K562 (cell line): ENCODE measurements around the gene CLCN1. TPM values are rescaled to one million over a fixed set of nuclear protein-coding genes. Genes with fewer than 3 reads are reported as not detected.

Source experiments
- ATAC-seq: fragments of 200-7000 bp; cut with Tn5 transposase; 3 replicates; pipeline ENCODE4 v1.9.1; 2020; ENCODE audit warnings: moderate library complexity
- BruUV-seq: library from RNA; stranded (reverse); fragments of 400-500 nt; replicated peaks from 2 replicates; lab custom pipeline; 2021; lab: Mats Ljungman, UMichigan
- CTCF ChIA-PET: fragments of 300-600 bp; formaldehyde crosslinking; extraction: SDS; loops from one replicate; lab custom pipeline; 2021; ENCODE audit warnings: low intra/inter-chr PET ratio; lab: Yijun Ruan, JAX
- POLR2A ChIA-PET: fragments of 300-600, 350-650 bp; sonication (Branson Sonifier 250); formaldehyde crosslinking; extraction: SDS; loops from one replicate; lab custom pipeline; 2021; ENCODE audit warnings: antibody characterized with exemption, inconsistent platforms; lab: Yijun Ruan, JAX
- DNase-seq, 4 experiments: peaks; one replicate each; pipeline versions ENCODE4 v3.0.0 to v3.0.0-alpha.2; 2011 to 2018; ENCODE audit warnings: low spot score in 3 of 4, mixed read lengths in 3 of 4; ENCODE audit errors: extremely low read depth in 1 of 4
- FAIRE-seq: peaks from 2 replicates; lab custom pipeline; 2011; peaks lifted over from hg19 to GRCh38; lab: Jason Lieb, UNC
- H2AFZ ChIP-seq: 2 replicates; pipeline ENCODE4 v1.6.0; 2011; ENCODE audit warnings: low read depth, low read length, control low read depth, inconsistent platforms
- H3K27ac ChIP-seq: fragments of 200-600 bp; 3 replicates; pipeline ENCODE4 v1.8.0; 2011; ENCODE audit warnings: low read depth, mild to moderate bottlenecking, control low read depth, inconsistent platforms, low read length, moderate library complexity, mixed read lengths; ENCODE audit errors: extremely low read depth
- H3K27me3 ChIP-seq, 2 experiments: fragments of 300-600 bp in 1 of 2; 2 replicates in 1 of 2; 3 replicates in 1 of 2; pipeline versions ENCODE4 v1.6.0 to v1.8.0; 2011; ENCODE audit warnings: inconsistent platforms in 2 of 2, low read length in 2 of 2, mild to moderate bottlenecking in 1 of 2, mixed read lengths in 1 of 2, moderate library complexity in 1 of 2; ENCODE audit not compliant: control insufficient read depth in 2 of 2, insufficient read depth in 2 of 2
- H3K36me3 ChIP-seq: fragments of 300-600 bp; 3 replicates; pipeline ENCODE4 v1.8.0; 2011; ENCODE audit warnings: mild to moderate bottlenecking, low read length, inconsistent platforms; ENCODE audit not compliant: control insufficient read depth, insufficient read depth
- H3K4me1 ChIP-seq, 2 experiments: fragments of 200-600 bp in 1 of 2; replicated peaks in 1 of 2; 2 replicates in 1 of 2; 3 replicates in 1 of 2; pipeline versions ENCODE4 v1.5.1 to v1.8.0; 2011; ENCODE audit warnings: inconsistent platforms in 2 of 2, low read length in 2 of 2, mild to moderate bottlenecking in 1 of 2, mixed read lengths in 1 of 2, moderate library complexity in 1 of 2; ENCODE audit not compliant: control insufficient read depth in 2 of 2, insufficient read depth in 2 of 2
- H3K4me2 ChIP-seq: 2 replicates; pipeline ENCODE4 v1.6.1; 2011; ENCODE audit warnings: low read length, control low read depth, inconsistent platforms, mixed read lengths; ENCODE audit not compliant: insufficient read depth
- H3K4me3 ChIP-seq: fragments of 200-600 bp; sonication (generic), shearing (Covaris generic); 2 replicates; pipeline ENCODE4 v1.5.1; 2016; ENCODE audit warnings: control low read depth, inconsistent platforms
- H3K79me2 ChIP-seq: fragments of 200-600 bp; 3 replicates; pipeline ENCODE4 v1.8.0; 2011; ENCODE audit warnings: low read length, inconsistent platforms; ENCODE audit not compliant: control insufficient read depth, insufficient read depth
- H3K9ac ChIP-seq, 2 experiments: 2 replicates each; pipeline versions ENCODE4 v1.6.0 to v1.6.1; 2011; ENCODE audit warnings: low read depth in 2 of 2, low read length in 2 of 2, control low read depth in 1 of 2, inconsistent platforms in 1 of 2, mild to moderate bottlenecking in 1 of 2, mixed read lengths in 1 of 2; ENCODE audit not compliant: insufficient read depth in 1 of 2
- H3K9me1 ChIP-seq: one replicate; pipeline ENCODE4 v1.6.0; 2011; ENCODE audit warnings: inconsistent platforms, mild to moderate bottlenecking, low read length, moderate library complexity; ENCODE audit not compliant: control insufficient read depth, insufficient read depth
- H3K9me3 ChIP-seq: replicated peaks from 2 replicates; pipeline ENCODE4 v1.5.1; 2011; ENCODE audit warnings: low read depth, low read length, inconsistent platforms; ENCODE audit not compliant: control insufficient read depth, insufficient read depth
- H4K20me1 ChIP-seq: replicated peaks from 2 replicates; pipeline ENCODE4 v1.6.1; 2011; ENCODE audit warnings: low read length, inconsistent platforms, mixed read lengths; ENCODE audit not compliant: control insufficient read depth, insufficient read depth
- ELF4 ChIP-seq: fragments of 450-650 bp; formaldehyde crosslinking; IDR thresholded peaks from 2 replicates; pipeline ENCODE4 v1.4.0; 2022; ENCODE audit warnings: missing genetic modification characterization
- HNRNPK ChIP-seq: fragments of 200-400 bp; formaldehyde crosslinking; IDR thresholded peaks from one replicate; pipeline ENCODE4 v1.6.1; 2018; ENCODE audit warnings: mild to moderate bottlenecking, low read depth, low read length; ENCODE audit not compliant: poor library complexity, severe bottlenecking
- PRMT5 ChIP-seq: sonication (generic); formaldehyde crosslinking; IDR thresholded peaks from 2 replicates; pipeline ENCODE4 v1.5.0; 2020; ENCODE audit warnings: missing genetic modification reagents
- RUNX1 ChIP-seq: sonication (generic); IDR thresholded peaks from 2 replicates; pipeline ENCODE4 v1.6.1; 2016; ENCODE audit warnings: antibody characterized with exemption, low read depth
- SREBF2 ChIP-seq: sonication (generic); formaldehyde crosslinking; IDR thresholded peaks from 2 replicates; pipeline ENCODE4 v1.4.0; 2020; ENCODE audit warnings: mild to moderate bottlenecking, missing genetic modification reagents
- WGBS: fragments of 100-300 bp; shearing (Covaris generic); methylation state at CpG from one replicate; pipeline ENCODE4 v1.1.6; 2016; ENCODE audit warnings: low coverage, mixed read lengths; ENCODE audit not compliant: insufficient coverage; ENCODE audit errors: missing lambda C conversion rate; 5-methylcytosine and 5-hydroxymethylcytosine counted together
- in situ Hi-C: fragments of 300-500 bp; cut with MboI; formaldehyde crosslinking; loops from 4 replicates; pipeline ENCODE4 v1.15.0; 2018; ENCODE audit warnings: inconsistent platforms, mixed read lengths
- intact Hi-C: fragments of 100-400 bp; cut with micrococcal nuclease; formaldehyde crosslinking; loops from 2 replicates; pipeline ENCODE4 v1.14.2; 2022
- polyA plus RNA-seq, 8 experiments: library from polyadenylated mRNA; depleted of rRNA in 4 of 8; stranded (reverse) in 5 of 8; unstranded in 3 of 8; fragments of >200 nt; fragmentation: Nextera tagmentation in 2 of 8; fragmentation: Illumina TruSeq in 1 of 8; extraction: Ambion mirVana in 2 of 8; extraction: Trizol in 1 of 8; gene quantifications; 2 replicates each; pipeline versions ENCODE4 v1.2.1 to v1.2.3, GENCODE V29; 2011 to 2014; ENCODE audit warnings: inconsistent platforms in 1 of 8, missing spikeins in 1 of 8
- total RNA-seq, 7 experiments: library from RNA; depleted of rRNA in 6 of 7; stranded (reverse); fragments of >200 nt in 6 of 7; fragmentation: Illumina TruSeq in 2 of 7; extraction: Trizol in 2 of 7; gene quantifications; 2 replicates each; pipeline versions ENCODE4 v1.2.1 to v1.2.3, GENCODE V29; 2011 to 2021; ENCODE audit warnings: low replicate concordance in 1 of 7
- TF ChIP-seq, protein P1 (sequence below): sonication (generic); formaldehyde crosslinking; IDR thresholded peaks from 2 replicates; pipeline ENCODE4 v1.5.0; 2020; ENCODE audit warnings: missing genetic modification reagents
- TF ChIP-seq, protein P2 (sequence below): sonication (generic); formaldehyde crosslinking; IDR thresholded peaks from 2 replicates; pipeline ENCODE4 v1.8.0; 2022; ENCODE audit warnings: mild to moderate bottlenecking, missing genetic modification reagents
- TF ChIP-seq, protein P3 (sequence below): sonication (generic); formaldehyde crosslinking; IDR thresholded peaks from 2 replicates; pipeline ENCODE4 v1.8.0; 2023; ENCODE audit warnings: mild to moderate bottlenecking, missing genetic modification reagents

The CLCN1 gene
- total and polyA plus RNA-seq, 9 of the 15 experiments (the other 6 are each of a cell fraction or from before 2014, with no cell fraction given), result 0.01 to 0.11 (median 0.04) TPM; not detected in 4

DNA sequence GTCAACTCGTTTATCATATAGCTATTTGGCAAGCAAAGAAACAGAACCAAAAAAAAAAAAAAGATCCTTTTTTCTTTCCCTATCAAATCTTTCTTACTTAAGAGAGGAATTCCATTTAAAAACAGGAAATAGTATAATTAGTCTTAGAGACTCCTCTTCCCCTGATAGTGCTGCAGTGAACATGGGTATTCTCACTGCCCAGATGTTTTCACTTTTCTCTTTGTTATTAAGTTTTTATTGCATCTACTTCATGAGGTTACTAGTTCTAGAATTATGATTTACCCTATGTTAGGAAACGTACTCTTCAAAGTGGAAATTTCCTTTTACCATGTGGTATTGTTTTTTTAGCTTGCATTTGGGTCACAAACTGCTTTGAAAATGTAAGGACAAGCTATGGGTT, 19.2 kb upstream of the CLCN1 start:
- CTCF ChIA-PET, result interaction anchor here (0.7 kb wide), 1 partner anchor 293 kb away, joined by 3 read pairs; no protein-coding TSS in a partner anchor
- Histone ChIP-seq H3K79me2 (peaks cover 23% of the 10 kb centered on the region; the same call in 1 of the 3 replicates), H3K4me2 (no peak overlapping the region), H3K27me3 (no peaks in the 10 kb centered on the region), H2AFZ (no peak overlapping the region), H3K4me3 (no peak overlapping the region), H3K27ac (no peak overlapping the region), H3K9ac (no peak overlapping the region), H3K9me1 (no peaks in the 10 kb centered on the region), H3K4me1 (peaks cover 0 to 16% of the 10 kb centered on the region in 2 experiments; a peak in 2 of 5 replicates), H4K20me1 (no peaks in the 10 kb centered on the region)
- FAIRE-seq, result no peak
- no peak for ATAC-seq
- intact Hi-C loops (no loop called here), in situ Hi-C loops (no loop called here)
- BruUV-seq, result no TSS peak
- 78% methylated on average over 2 of the region's 2 CpGs for WGBS
- DNase-seq, result no peak
- POLR2A ChIA-PET, result interaction anchor here (0.7 to 2.2 kb wide), 7 partner anchors 8 to 80 kb away, joined by 3 to 8 read pairs (median 3); partner anchors contain the start of gene CASP2
- TF ChIP-seq, protein P1, sequence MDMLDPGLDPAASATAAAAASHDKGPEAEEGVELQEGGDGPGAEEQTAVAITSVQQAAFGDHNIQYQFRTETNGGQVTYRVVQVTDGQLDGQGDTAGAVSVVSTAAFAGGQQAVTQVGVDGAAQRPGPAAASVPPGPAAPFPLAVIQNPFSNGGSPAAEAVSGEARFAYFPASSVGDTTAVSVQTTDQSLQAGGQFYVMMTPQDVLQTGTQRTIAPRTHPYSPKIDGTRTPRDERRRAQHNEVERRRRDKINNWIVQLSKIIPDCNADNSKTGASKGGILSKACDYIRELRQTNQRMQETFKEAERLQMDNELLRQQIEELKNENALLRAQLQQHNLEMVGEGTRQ (CRISPR knock-in tag), result no peak
- TF ChIP-seq PRMT5 (CRISPR knock-in tag) (no peak), SREBF2 (no peak), HNRNPK (no peak), RUNX1 (no peak), ELF4 (no peak)
- TF ChIP-seq, protein P2, sequence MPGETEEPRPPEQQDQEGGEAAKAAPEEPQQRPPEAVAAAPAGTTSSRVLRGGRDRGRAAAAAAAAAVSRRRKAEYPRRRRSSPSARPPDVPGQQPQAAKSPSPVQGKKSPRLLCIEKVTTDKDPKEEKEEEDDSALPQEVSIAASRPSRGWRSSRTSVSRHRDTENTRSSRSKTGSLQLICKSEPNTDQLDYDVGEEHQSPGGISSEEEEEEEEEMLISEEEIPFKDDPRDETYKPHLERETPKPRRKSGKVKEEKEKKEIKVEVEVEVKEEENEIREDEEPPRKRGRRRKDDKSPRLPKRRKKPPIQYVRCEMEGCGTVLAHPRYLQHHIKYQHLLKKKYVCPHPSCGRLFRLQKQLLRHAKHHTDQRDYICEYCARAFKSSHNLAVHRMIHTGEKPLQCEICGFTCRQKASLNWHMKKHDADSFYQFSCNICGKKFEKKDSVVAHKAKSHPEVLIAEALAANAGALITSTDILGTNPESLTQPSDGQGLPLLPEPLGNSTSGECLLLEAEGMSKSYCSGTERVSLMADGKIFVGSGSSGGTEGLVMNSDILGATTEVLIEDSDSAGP (CRISPR knock-in tag), result no peak
- TF ChIP-seq, protein P3, sequence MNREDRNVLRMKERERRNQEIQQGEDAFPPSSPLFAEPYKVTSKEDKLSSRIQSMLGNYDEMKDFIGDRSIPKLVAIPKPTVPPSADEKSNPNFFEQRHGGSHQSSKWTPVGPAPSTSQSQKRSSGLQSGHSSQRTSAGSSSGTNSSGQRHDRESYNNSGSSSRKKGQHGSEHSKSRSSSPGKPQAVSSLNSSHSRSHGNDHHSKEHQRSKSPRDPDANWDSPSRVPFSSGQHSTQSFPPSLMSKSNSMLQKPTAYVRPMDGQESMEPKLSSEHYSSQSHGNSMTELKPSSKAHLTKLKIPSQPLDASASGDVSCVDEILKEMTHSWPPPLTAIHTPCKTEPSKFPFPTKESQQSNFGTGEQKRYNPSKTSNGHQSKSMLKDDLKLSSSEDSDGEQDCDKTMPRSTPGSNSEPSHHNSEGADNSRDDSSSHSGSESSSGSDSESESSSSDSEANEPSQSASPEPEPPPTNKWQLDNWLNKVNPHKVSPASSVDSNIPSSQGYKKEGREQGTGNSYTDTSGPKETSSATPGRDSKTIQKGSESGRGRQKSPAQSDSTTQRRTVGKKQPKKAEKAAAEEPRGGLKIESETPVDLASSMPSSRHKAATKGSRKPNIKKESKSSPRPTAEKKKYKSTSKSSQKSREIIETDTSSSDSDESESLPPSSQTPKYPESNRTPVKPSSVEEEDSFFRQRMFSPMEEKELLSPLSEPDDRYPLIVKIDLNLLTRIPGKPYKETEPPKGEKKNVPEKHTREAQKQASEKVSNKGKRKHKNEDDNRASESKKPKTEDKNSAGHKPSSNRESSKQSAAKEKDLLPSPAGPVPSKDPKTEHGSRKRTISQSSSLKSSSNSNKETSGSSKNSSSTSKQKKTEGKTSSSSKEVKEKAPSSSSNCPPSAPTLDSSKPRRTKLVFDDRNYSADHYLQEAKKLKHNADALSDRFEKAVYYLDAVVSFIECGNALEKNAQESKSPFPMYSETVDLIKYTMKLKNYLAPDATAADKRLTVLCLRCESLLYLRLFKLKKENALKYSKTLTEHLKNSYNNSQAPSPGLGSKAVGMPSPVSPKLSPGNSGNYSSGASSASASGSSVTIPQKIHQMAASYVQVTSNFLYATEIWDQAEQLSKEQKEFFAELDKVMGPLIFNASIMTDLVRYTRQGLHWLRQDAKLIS (CRISPR knock-in tag), result no peak
- TF ChIP-seq, all 486 proteins: peak for 0
- Histone ChIP-seq H3K36me3 (peaks cover 97% of the 10 kb centered on the region), H3K9me3 (no peaks in the 10 kb centered on the region)
